ENCODE data around the gene GPRASP3.

GPRASP3 gene

DNA sequence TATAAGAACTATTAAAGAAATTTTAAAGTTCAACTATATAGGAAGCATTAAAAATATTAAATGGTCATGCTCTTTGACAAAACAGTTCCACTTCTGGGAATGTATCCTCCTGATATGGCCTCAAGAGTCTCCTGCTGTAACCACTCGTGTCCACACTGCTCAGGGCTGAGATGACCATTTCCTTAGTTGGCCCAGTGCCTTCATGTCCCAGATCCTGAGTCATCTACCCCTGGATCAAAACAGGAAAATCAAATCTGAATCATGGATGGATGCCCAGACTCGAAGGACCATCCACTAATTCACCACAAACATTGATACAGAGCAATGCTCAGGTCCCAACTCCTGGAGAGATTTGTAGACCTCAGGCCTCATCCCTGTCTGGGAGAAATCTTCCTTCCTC is 44.7 kb downstream of the GPRASP3 start:
- DNase-seq, result no peak

DNA sequence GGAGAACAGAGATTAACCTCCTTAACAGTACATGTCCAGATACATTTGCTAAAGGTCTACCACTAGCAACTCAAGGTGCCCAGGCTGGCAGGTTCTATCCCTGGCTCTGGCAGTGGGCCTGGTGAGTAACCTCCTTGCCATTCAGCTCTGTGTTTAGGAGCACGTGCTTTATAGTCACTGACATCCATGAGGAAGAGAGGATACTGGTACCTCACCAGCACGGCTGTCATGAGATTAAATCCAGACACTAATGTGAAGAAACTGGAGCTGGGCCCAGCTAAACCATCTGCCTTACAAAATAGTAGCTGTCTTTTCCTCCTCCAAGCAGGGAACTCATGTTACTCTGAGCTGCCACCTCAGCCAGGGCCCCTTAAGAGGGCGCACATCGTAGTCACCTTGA is 45.3 kb downstream of the GPRASP3 start:
- no peak for DNase-seq

DNA sequence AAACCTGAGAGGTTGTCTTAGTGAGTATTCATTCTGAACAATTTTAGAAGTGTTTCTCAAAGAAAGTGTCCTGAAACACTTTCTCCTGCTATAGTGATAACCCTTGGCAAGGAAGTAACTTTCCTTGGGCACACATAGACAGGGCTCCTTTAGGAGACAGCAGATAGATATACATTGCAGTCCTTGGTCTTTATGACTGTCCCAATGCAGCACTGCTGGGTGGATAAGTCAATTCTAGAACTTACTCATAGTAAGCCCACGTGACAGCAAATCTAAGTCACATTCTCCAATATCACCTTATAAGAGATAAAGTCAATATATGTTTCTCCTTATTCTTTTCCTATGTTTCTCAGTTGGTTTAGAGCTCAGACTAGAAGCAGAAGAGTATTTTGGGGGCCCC is 46.7 kb downstream of the GPRASP3 start:
- no peak for DNase-seq

DNA sequence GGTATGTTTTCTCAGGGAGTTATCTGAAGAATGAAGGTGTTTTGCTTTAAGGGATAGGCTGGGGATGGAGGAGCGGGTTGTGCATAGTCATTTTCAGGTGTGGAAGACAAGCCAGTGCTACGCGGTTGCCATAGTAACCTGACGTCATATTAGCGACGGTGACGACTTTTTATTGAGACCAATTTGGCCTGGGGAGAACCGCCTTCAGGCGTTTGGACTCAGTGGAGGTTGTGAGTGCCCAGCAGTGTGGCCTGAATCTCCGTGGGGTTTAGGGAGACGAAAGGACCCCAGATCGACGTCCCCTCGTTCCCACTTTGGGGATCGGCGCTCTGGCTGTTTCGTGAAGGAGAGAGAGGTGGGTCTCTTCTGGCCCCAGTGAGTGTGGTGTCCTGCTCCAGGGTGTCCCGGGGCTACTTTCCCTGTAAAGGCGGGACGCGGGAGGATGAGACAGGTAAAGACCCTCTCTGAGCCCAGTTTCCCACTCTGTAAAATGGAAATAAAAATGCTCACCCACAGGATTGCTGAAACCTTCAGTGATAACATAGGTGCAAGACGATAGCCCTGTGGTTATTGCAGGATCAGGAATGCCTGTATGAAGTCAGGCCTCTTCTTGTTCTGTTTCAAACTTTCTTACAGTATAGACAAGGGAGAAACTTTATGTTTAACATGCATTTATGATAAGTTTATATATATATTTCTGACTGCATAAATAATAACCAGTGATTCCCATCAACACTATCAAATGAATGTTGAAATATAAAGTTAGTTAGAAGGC is 48.6 kb downstream of the GPRASP3 start:
- peak; percentile 88 for DNase-seq

Data from CD4-positive, alpha-beta T cell treated with Interleukin-17A for 1 hour (primary cell).